Stimulated activated CD8-positive, alpha-beta memory T cell treated with anti-CD3 and anti-CD28 coated beads, Interleukin-12 subunit alpha, Interleukin-12 subunit beta, amount 100 ng/mL, for 24 hours (primary cell): ENCODE measurements around the gene CDK16.

Experiments
- DNase-seq: peaks from one replicate; pipeline ENCODE4 v3.0.0-alpha.2; 2020; ENCODE audit errors: extremely low read depth

Gene CDK16

DNA sequence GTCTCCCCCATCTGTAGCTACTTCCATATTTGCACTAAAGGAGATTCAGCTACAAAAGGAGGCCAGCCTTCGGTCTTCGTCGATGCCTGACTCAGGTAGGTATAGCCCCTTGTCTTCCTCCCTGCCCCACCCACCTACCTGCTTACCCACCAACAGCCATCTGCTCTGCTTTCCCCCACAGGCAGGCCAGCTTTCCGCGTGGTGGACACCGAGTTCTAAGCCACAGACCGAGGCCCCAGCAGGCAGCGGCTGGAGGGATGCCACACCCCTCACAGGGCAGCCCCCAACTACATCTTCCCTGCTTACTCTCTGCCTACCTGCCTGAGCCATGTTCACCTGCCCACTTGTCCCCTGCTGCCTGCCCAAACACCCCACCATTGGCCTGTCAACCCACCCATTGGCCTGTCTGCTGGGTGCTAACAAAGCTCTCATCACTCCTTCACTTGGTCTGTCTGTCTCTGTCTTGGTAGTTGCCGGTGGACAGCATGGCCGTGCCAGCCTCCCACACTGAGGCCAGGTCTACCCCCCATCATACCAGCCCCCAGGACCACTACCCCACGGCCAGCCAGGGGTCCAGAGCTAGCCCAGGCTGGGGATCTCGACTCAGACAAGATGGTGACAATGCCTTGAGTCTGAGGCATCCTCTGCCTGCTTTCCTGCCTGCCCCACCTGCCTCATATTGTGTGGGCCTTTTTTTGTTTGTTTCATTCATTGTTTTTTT, 10.2 kb downstream of the CDK16 start:
- DNase-seq = no peak

- DNase-seq = no peak
Measured at GRCh38 chrX:47229427-47229826, 10.9 kb downstream of the CDK16 start.

DNA sequence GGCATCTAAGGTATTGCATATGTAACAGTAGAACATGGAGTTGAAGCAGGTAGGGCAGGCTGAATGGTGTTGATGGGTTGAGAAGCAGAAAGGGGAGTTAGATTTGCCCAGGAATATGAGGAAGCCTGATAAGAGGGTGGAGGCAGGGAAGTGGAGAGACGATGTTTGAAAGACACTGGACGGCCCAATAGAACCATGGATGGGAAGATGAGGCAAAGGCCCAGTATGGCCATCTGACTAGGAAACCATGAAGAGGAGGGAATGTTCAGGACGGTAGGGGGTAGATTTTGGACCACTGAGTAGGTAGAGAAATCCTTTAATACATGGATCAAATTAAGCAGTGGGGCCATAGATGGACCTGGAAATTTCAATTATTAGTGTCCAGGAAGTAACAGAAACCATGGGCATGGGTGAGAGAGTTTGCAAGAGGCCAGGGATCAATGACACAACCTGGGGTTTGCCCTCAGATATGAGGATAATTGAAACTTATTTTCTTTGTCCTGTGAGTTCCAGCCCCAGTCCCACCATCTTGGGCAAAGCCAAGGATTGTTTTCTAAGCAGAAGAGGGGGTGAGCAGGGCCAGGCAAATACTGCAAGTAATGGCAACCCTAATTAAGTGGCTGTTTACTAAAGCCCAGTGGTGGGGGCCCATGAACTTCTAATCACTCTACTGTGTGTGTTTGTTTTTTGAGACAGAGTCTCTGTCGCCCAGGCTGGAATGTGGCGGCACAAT, 11.8 kb downstream of the CDK16 start:
- no peak for DNase-seq

GRCh38 chrX:47231167-47231566, 12.7 kb downstream of the CDK16 start:
- DNase-seq = no peak

DNA sequence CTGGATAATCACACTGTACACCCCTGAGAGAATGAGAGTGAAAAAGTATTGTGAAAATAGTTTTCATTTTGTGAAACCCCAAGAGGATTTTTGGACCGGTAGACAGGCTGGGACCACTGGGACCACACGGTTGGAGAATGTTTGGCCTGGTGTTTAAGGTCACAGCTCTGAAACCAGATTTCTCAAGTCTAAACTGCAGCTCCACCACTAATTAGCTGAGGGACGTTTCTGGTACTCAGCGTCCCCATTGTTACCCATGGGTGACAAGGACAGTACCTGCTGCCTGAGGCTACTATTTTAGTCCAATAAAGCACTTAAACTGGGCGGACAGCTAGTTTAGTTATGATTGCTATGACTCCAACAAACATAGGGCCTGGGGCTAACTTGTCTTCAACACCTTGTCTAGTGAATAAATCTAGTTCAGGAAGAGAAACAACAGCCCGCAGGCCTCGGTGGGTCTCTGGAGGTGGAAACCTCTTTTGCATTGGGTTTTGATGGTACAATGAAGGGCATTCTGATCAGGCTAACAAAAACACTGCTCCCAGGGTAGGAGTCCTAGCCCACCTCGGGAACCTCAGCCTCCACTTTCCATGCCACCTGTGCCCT, 13.8 kb downstream of the CDK16 start:
- no peak for DNase-seq

GRCh38 chrX:47232803-47233332, 14.4 kb downstream of the CDK16 start, which contains the start of gene USP11:
Gene USP11, plus strand, starts transcription at chrX:47233009. Its CDS starts 35 bp downstream, at chrX:47233044.
- DNase-seq = no peak

GRCh38 chrX:47233333-47234113, 15.0 kb downstream of the CDK16 start:
- peak; percentile 82 for DNase-seq

DNA sequence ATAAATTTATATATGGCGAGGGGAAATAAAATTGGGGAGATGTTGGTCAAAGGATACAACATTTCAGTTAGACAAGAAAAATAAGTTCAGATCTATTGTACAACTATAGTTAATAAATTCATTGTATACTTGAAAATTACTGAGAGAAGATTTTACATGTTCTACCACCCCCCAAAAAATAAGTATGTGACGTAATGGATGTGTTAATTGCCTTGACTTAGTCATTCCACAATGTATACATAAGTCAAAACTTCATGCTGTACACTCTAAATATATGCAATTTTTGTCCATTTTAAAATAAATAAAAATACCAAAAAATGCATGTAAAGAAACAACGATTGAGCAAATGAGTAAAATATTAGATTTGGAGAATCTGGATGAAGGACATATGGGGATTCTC, 16.1 kb downstream of the CDK16 start:
- DNase-seq = no peak

DNA sequence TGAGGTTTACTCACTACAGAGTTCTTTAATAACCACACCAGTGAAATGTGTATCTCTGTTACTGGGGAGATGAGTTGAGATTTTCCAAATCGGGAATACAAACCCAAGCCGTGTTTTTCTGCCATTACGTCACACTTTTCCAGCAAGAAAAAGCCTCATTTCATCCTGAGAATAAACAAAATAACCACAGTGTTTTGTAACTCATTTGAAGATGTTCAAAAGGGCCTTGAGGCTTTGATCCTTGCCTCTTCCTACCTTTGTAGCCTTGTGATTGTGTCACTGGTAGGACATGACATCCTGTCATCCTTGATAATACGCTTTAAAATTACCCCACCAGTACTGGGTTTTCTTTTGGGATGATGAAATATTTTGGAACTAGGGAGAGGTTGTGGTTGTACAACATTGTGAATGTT, 17.2 kb downstream of the CDK16 start:
- no peak for DNase-seq

DNA sequence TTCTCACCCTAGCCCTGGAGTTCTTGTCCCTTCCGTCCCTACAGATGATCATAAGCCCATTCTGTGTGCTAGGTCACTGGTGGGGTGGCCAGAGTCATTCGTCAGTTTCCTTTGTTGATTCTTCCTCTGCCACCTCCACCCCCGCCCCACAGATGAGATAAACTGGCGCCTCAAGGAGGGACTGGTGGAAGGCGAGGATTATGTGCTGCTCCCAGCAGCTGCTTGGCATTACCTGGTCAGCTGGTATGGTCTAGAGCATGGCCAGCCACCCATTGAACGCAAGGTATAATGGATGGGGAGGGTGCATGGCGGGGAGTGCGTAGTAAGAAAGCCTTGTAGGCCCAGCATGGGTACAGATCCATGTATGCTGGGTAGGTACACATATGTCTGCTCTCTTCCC, 20.7 kb downstream of the CDK16 start:
- DNase-seq = no peak

DNA sequence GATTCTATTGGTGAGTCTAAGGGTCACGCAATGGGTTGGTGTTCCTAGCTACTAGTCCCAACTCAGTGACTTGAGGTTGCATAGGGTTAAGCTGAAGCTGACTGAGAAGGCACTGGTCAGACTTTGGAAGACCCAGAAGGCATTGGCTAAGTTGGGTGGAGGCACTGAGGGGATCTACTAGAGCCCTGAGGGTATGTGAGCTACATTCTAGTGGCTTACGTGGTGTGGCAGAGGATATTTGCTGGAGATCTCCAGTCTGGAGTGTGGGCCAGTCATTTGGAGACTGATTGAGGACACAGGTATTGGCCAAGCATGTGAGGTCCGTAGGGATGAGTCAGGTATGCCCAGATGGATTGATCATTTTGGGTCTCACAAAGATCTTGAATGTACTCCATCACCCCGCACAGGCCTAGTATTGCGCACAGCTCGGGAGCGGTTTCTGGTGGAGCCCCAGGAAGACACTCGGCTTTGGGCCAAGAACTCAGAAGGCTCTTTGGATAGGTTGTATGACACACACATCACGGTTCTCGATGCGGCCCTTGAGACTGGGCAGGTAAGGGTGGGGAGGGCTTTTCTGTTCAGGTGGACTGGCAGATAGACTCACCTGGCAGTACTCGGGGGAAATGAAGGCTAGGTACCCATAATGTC, 21.5 kb downstream of the CDK16 start:
- DNase-seq = no peak

- no peak for DNase-seq
Measured at GRCh38 chrX:47240619-47241018, 22.1 kb downstream of the CDK16 start.

DNA sequence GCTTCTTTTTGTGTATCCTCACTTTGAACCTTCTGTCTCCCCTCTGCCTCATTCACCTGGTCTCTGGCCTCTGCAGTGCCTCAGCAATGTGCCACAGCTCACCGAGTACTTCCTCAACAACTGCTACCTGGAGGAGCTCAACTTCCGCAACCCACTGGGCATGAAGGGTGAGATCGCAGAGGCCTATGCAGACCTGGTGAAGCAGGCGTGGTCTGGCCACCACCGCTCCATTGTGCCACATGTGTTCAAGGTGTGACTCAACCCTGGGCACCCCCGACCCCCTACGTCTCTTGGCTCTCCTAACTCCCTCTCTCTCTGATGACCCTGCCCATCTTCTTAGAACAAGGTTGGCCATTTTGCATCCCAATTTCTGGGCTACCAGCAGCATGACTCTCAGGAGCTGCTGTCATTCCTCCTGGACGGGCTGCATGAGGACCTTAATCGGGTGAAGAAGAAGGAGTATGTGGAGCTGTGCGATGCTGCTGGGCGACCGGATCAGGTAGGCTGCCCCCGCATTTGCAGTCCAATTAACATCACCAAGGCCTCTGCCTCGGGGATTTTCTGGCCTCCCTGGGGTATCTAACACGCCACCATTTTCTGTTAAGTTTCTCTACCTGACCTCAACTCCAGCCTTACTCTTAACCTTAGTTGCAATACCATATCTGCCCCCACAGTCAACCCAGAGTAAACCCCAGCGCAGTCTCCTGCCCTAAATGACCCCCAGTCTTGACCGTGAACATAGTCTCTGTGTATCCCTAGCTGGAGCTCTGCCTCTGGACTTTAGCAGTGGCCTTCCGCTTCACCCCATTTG, 22.9 kb downstream of the CDK16 start:
- DNase-seq = no peak

- DNase-seq = no peak
Measured at GRCh38 chrX:47242321-47242720, 23.8 kb downstream of the CDK16 start.

DNA sequence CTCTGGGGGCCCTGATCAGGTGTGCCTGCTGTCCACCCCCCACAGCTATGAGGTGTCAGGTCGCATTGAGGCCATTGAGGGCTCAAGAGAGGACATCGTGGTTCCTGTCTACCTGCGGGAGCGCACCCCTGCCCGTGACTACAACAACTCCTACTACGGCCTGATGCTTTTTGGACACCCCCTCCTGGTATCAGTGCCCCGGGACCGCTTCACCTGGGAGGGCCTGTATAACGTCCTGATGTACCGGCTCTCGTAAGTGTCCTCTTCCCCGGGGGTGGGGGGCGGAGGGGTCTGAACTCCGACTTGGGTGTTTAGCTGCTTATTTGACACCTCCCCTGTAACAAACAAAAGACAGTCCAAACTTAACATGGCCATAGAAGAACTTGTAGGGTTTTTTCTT, 24.9 kb downstream of the CDK16 start:
- no peak for DNase-seq

- no peak for DNase-seq
Measured at GRCh38 chrX:47244676-47245075, 26.2 kb downstream of the CDK16 start.

DNA sequence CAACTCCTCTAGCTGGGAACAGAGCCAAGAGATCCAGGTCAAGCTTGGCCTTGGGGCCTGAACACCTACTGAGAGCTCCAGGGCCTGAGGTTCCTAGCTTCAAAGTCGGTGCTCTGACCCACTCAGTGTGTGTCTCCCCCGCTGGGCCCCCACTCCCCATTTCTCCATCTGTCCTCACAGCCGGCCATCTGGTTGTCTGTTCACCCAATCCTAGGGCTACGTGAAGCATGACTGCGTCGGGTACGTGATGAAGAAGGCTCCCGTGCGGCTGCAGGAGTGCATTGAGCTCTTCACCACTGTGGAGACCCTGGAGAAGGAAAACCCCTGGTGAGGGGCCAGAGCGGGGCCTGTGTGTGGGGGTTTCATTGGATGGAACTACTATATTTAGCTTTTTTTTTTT, 26.7 kb downstream of the CDK16 start:
- no peak for DNase-seq

- no peak for DNase-seq
Measured at GRCh38 chrX:47247206-47247998, 28.9 kb downstream of the CDK16 start.

DNA sequence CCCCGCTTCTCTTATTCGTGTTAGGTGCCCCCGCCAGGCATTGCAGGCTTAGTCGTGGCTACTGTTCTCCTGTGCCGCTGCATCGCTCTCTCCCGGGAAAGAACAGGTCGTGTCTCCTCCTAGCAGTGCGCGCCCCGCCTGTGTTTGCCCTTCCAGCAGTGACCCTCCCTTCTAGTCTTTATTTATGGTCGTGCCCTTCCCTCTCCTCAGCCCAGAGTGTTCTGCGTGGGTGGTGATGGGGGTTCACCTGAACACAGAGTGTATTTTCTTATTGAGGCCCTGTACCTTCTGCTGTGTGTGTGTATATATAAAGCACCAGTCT, 29.5 kb downstream of the CDK16 start:
- DNase-seq = no peak

GRCh38 chrX:47248576-47248975, 30.1 kb downstream of the CDK16 start:
- no peak for DNase-seq
